EL (cell line): ENCODE measurements around the gene LRRN3.
"Not testable (repeated sequence)": the region's sequence is repeated elsewhere in the genome, so short reads cannot be mapped to it uniquely, and the experiment has no call there.

Source experiments
- DNase-seq: peaks from one replicate; pipeline ENCODE4 v3.0.0-alpha.2; 2016

Gene LRRN3

GRCh38 chr7:111090846-111091245, at the start of gene LRRN3:
Gene LRRN3, plus strand, starts transcription at chr7:111091127. Its CDS starts 31,646 bp downstream, at chr7:111122773.
- DNase-seq: peak; percentile 61

GRCh38 chr7:111041577-111041976, 49.4 kb upstream of the LRRN3 start:
- DNase-seq: no peak

GRCh38 chr7:111042842-111043241, 48.1 kb upstream of the LRRN3 start:
- DNase-seq: no peak

DNA sequence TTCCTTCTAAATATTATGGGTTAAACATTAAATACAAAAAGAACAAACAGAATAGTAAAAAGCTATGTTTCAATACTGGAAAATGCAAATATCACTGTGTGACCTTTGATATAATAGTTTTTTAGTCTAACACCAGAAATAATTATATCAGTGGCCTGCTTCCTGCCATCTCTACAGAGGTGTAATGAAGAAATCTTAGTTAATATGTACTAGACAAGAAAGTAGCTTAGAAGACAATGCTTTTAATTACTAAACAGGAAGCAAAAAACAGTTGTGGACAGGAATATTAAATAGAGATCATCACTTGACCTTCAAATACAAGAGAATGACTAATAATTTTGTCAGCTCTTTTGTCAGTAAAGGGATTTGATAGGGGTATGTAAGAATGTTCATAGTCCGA, 47.4 kb upstream of the LRRN3 start:
- no peak for DNase-seq

GRCh38 chr7:111045449-111045848, 45.5 kb upstream of the LRRN3 start:
- DNase-seq: no peak

DNA sequence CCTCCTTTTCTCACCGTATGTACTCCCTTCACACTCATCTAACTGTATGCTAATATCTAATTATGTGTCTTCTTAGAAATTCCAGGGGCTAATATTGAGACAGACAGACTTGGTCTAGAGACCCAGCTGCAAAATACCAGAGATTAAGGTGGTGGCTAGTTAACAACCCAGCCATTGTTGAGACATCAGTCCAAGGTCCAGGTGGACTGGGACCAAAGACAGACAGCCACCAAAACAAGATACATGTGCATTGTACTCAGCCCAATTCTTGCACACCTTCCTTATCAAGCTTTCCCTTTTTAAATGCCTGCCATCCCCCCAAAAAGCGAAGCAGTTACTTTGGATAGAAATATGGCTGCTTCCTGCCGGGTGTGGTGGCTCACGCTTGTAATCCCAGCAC, 43.3 kb upstream of the LRRN3 start:
- no peak for DNase-seq

- no peak for DNase-seq
Observed at GRCh38 chr7:111049971-111050680, 40.8 kb upstream of the LRRN3 start.

GRCh38 chr7:111050875-111051416, 40.0 kb upstream of the LRRN3 start:
- DNase-seq: peak; percentile 12

DNA sequence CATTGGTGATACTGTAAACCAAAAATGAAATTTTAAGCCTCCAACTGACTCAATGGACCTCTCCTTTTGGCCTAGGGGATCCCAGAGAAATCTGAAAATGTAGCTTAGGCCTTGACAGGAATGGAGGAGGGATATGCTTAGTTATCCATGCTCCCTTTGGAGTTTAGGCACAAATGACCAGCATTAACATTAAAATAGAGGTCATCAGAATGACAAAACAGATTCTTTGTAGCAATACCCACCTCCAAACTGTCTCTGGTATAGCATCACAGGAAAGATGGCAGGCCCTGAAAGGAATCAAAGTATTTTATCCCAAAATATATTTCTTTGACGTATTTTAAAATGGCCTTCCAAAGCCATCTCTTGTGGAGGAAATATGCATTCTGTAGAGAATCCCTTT, 39.1 kb upstream of the LRRN3 start:
- DNase-seq: no peak

- no peak for DNase-seq
Observed at GRCh38 chr7:111053035-111053434, 37.9 kb upstream of the LRRN3 start.

DNA sequence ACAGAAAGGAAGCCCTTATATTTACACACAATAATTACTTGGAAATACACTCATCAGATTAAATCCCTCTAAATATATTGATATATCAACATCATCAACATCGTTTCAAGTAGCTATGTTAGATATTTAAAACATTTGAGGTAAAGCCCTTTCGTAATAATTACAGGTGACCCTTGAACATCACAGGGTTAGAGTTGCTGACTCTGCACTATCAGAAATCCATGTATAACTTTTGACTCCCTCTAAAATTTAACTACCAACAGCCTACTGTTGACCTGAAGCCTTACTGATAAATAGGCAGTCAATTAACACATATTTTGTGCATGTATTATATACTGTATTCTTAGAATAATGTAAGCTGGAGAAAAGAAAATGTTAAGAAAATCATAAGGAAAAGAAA, 34.6 kb upstream of the LRRN3 start:
- DNase-seq: no peak

DNA sequence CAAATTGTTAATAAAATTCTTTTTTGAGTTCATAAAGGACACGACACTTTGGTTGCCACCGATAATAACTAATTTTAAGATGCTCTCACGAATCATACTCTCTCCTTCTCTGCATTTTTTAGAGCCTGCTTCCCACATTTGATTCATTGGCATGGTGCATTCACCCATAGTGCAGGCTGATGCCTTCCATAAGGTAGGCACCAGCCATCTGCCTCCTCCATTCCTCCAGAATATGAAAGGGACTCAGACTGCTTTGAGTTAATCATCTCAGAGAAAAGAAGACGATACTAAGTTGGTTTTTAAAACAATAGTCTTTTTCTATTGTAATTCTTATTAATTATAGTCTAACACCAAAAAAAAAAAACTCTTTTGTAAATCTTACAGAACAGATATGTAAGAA, 33.9 kb upstream of the LRRN3 start:
- no peak for DNase-seq

DNA sequence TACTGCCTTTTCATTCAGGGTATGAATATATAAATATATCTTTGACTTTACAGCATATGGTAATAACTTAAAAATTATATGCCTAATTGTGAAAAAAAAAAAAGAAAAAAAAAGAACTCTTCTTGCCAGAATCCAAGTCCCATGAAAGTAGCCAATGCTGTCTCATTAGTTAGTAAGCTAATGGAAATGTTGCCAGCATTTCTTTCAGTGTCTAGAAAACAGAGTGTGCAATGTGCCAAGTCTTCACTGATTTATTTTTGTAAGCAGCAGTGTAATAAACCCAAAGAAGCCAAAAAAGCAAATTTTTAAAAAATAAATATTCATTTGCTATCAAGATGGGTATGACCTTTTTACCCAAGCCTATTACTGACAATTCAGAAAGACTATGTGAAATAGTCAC, 31.1 kb upstream of the LRRN3 start:
- no peak for DNase-seq

DNA sequence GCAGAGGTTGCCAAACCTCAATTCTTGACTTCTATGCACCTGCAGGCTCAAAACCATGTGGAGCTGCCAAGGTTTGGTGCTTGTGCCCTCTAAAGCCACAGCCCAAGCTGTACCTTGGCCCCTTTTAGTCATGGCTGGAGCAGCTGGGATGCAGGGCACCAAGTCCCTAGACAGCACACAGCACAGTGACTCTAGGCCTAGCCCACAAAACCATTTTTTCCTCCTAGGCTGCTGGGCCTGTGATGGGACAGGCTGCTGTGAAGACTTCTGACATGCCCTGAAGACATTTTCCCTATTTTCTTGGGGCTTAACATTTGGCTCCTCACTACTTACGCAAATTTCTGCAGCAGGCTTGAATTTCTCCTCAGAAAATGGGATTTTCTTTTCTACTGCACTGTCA, 27.8 kb upstream of the LRRN3 start:
- no peak for DNase-seq

DNA sequence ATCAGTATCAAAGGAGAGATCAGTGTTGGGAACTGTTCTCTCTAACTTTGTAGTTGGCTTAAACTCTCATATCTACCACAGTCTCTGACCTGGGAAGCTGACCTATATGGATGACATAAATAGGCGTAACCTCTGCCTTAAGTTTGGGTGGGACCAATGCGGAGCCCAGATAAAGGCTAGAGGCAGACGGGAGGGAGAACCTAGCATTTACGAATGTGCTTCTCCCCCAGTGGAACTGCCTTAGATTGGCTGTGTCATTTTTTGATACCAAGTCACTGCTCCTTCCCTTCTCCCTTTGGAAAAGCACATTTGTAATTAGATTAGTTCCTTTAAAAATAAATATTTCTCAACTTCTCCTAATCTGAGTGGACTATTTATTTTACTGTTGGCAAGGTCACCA, 23.7 kb upstream of the LRRN3 start:
- no peak for DNase-seq

GRCh38 chr7:111067682-111068081, 23.2 kb upstream of the LRRN3 start:
- DNase-seq: no peak

DNA sequence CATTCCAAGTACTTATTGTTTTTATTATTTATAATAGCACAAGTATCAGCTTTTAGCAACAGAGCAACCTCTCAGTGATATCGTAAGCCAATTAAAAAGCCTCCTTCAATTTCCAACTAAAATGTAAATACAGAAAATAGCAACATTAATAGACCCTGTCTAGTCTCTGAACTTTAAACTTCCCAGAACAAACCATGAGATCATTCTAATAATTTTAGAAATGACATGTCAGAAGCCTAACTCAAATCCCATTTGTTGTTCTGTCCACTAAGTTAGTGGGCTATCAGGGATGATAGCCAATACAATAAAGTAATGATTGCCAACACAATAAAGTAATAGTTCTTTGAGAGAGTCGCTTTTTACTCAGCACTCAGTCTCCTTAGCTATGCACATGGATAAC, 22.3 kb upstream of the LRRN3 start:
- DNase-seq: no peak

- DNase-seq: no peak
Observed at GRCh38 chr7:111071556-111071955, 19.4 kb upstream of the LRRN3 start.

GRCh38 chr7:111072658-111073057, 18.3 kb upstream of the LRRN3 start:
- DNase-seq: not testable (repeated sequence)

- DNase-seq: no peak
Observed at GRCh38 chr7:111074071-111074747, 16.7 kb upstream of the LRRN3 start.

GRCh38 chr7:111074748-111075146, 16.2 kb upstream of the LRRN3 start:
- no peak for DNase-seq

DNA sequence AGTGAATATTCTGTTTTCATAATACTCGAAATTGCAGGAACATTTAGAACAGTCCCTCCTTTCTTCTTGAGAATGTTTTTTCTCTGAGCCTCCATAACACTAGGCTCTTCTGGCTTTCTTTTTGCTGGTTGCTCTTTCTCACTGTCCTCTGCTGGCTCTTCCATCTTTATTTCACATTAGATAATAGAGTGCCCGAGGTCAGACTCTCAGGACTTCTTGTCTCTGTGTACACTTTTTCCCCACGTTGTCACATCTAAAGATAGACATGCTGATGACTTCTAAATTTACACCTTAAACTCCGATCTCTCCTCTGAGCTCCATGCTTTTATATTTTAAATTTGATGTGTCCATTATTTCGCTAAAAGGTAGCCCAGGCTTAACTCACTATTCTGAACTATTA, 15.4 kb upstream of the LRRN3 start:
- DNase-seq: no peak

- DNase-seq: peak; percentile 63
Observed at GRCh38 chr7:111076205-111076604, 14.7 kb upstream of the LRRN3 start.

DNA sequence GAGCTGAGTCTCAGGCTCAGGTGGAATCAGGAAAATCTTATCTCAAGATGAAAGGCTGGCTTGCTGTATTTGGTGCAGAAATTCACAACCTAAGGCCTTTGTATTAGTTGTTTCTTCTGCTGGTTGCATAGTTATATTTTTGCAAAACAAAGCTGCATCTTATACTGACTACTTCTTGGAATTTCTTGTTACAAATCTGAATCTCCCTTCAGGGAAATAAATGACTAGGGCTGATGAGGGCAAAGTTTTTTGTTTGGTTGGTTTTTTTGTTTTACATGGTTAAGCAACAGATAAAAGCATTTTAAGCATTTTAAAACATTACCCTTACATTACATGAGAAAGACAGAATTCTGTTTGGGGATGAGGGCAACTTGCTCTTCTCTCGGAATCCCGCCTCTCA, 13.9 kb upstream of the LRRN3 start:
- DNase-seq: no peak
